KMS-11 (cell line): ENCODE results near the gene AHSP.
"Not testable (repeated sequence)": the region's sequence is repeated elsewhere in the genome, so short reads cannot be mapped to it uniquely, and the experiment has no call there.

ENCODE experiments used
- H2AFZ ChIP-seq: fragments of 200-600 bp; sonication (generic); 2 replicates; pipeline ENCODE4 v1.6.1; 2016; ENCODE audit warnings: antibody characterized with exemption, mixed run types, low read depth
- H3K27ac ChIP-seq: fragments of 200-600 bp; sonication (generic); 2 replicates; pipeline ENCODE4 v1.6.1; 2016; ENCODE audit warnings: mild to moderate bottlenecking, mixed run types
- H3K27me3 ChIP-seq: fragments of 200-600 bp; sonication (generic); 2 replicates; pipeline ENCODE4 v1.6.1; 2017; ENCODE audit warnings: mild to moderate bottlenecking, low read depth, mixed run types, moderate library complexity; ENCODE audit not compliant: insufficient read depth
- H3K36me3 ChIP-seq: fragments of 200-600 bp; sonication (generic); 2 replicates; pipeline ENCODE4 v1.6.1; 2017; ENCODE audit warnings: mild to moderate bottlenecking, mixed run types; ENCODE audit not compliant: insufficient read depth
- H3K4me1 ChIP-seq: fragments of 200-600 bp; sonication (generic); 2 replicates; pipeline ENCODE4 v1.6.1; 2016; ENCODE audit warnings: mild to moderate bottlenecking, low read depth, mixed run types; ENCODE audit not compliant: poor library complexity, severe bottlenecking
- H3K4me2 ChIP-seq: fragments of 200-600 bp; sonication (generic); 2 replicates; pipeline ENCODE4 v1.7.0; 2016; ENCODE audit warnings: mild to moderate bottlenecking, mixed run types
- H3K4me3 ChIP-seq: fragments of 200-600 bp; sonication (generic); IDR thresholded peaks from 2 replicates; pipeline ENCODE4 v1.6.1; 2017; ENCODE audit warnings: low read depth, low read length, mixed read lengths; ENCODE audit not compliant: insufficient read depth
- H3K79me2 ChIP-seq: fragments of 200-600 bp; sonication (generic); 2 replicates; pipeline ENCODE4 v1.6.1; 2016; ENCODE audit warnings: low read depth, mixed run types; ENCODE audit not compliant: insufficient read depth
- H3K9ac ChIP-seq: fragments of 200-600 bp; sonication (generic); 2 replicates; pipeline ENCODE4 v1.6.1; 2016; ENCODE audit warnings: mild to moderate bottlenecking, mixed run types
- H4K20me1 ChIP-seq: fragments of 200-600 bp; sonication (generic); 2 replicates; pipeline ENCODE4 v1.6.1; 2016; ENCODE audit warnings: mild to moderate bottlenecking, mixed run types; ENCODE audit not compliant: insufficient read depth
- CTCF ChIP-seq: fragments of 200-600 bp; sonication (generic); conservative IDR thresholded peaks from 2 replicates; pipeline ENCODE4 v1.6.1; 2017; ENCODE audit warnings: low read depth, mild to moderate bottlenecking, antibody characterized with exemption, low read length, moderate library complexity, mixed read lengths

Gene AHSP

GRCh38 chr16:31502981-31503380 lies 24.7 kb upstream of the AHSP start:
- H3K27me3 ChIP-seq: no peaks in the 10 kb centered on the region
- H3K4me3 ChIP-seq: no peak overlapping the region
- H2AFZ ChIP-seq: no peak overlapping the region
- H4K20me1 ChIP-seq: no peaks in the 10 kb centered on the region
- H3K79me2 ChIP-seq: peaks cover 18% of the 10 kb centered on the region
- H3K9ac ChIP-seq: no peak overlapping the region
- H3K4me2 ChIP-seq: no peak overlapping the region
- no peak overlapping the region for H3K27ac ChIP-seq
- no peak for TF ChIP-seq CTCF
- H3K36me3 ChIP-seq: 0 out of 2 replicates have a peak, but pooled peaks cover 2% of the 10 kb centered on the region
- peaks cover 10% of the 10 kb centered on the region for H3K4me1 ChIP-seq

- H4K20me1 ChIP-seq, H3K9ac ChIP-seq, H3K27ac ChIP-seq, H3K36me3 ChIP-seq, H2AFZ ChIP-seq, H3K4me3 ChIP-seq, H3K4me2 ChIP-seq, H3K27me3 ChIP-seq, H3K4me1 ChIP-seq: not testable (repeated sequence)
- peaks cover 19% of the 10 kb centered on the region for H3K79me2 ChIP-seq
Measured at GRCh38 chr16:31503555-31503954, 24.1 kb upstream of the AHSP start.

- H2AFZ ChIP-seq: no peak overlapping the region
- peaks cover 14% of the 10 kb centered on the region for H3K4me1 ChIP-seq
- H3K36me3 ChIP-seq: 0 out of 2 replicates have a peak, but pooled peaks cover 2% of the 10 kb centered on the region
- no peak overlapping the region for H3K4me3 ChIP-seq
- no peak overlapping the region for H3K4me2 ChIP-seq
- peaks cover 23% of the 10 kb centered on the region for H3K79me2 ChIP-seq
- H3K27ac ChIP-seq: no peak overlapping the region
- no peak for TF ChIP-seq CTCF
- no peaks in the 10 kb centered on the region for H4K20me1 ChIP-seq
- H3K27me3 ChIP-seq: no peaks in the 10 kb centered on the region
- H3K9ac ChIP-seq: no peak overlapping the region
Measured at GRCh38 chr16:31504159-31504558, 23.5 kb upstream of the AHSP start.

- Histone ChIP-seq H3K4me2 (no peak overlapping the region), H3K9ac (no peak overlapping the region), H3K27me3 (no peaks in the 10 kb centered on the region), H3K79me2 (peaks cover 26% of the 10 kb centered on the region), H3K27ac (no peak overlapping the region), H2AFZ (no peak overlapping the region), H3K4me1 (peaks cover 21% of the 10 kb centered on the region), H3K36me3 (0 out of 2 replicates have a peak, but pooled peaks cover 2% of the 10 kb centered on the region), H4K20me1 (no peaks in the 10 kb centered on the region), H3K4me3 (no peak overlapping the region)
- no peak for TF ChIP-seq CTCF
Measured at GRCh38 chr16:31505483-31505882, 22.2 kb upstream of the AHSP start.

- H2AFZ ChIP-seq: peak overlapping the region; percentile 75
- H3K4me1 ChIP-seq: peaks cover 21% of the 10 kb centered on the region
- no peak for TF ChIP-seq CTCF
- H4K20me1 ChIP-seq: no peaks in the 10 kb centered on the region
- no peak overlapping the region for H3K4me3 ChIP-seq
- peak overlapping the region; percentile 83 for H3K4me2 ChIP-seq
- peaks cover 26% of the 10 kb centered on the region for H3K79me2 ChIP-seq
- 0 out of 2 replicates have a peak, but pooled peaks cover 2% of the 10 kb centered on the region for H3K36me3 ChIP-seq
- peak overlapping the region; percentile 67 for H3K27ac ChIP-seq
- H3K9ac ChIP-seq: peak overlapping the region; percentile 84
- no peaks in the 10 kb centered on the region for H3K27me3 ChIP-seq
Measured at GRCh38 chr16:31507617-31507928, 20.1 kb upstream of the AHSP start.
